OCI-LY3 (cell line): ENCODE results near the gene SH3BP2.

Experiments used
- CTCF ChIP-seq: fragments of 200-600, 300-600 bp; sonication (generic); IDR thresholded peaks from 2 replicates; pipeline ENCODE4 v1.5.1; 2014; ENCODE audit warnings: antibody characterized with exemption, low read length, low read depth
- EZH2phosphoT487 ChIP-seq: fragments of 200-600 bp; shearing (Covaris generic); IDR thresholded peaks from 2 replicates; pipeline ENCODE4 v1.6.1; 2018; ENCODE audit warnings: antibody characterized with exemption, mixed run types, low read depth

GRCh38 chr4:2811830-2812611, 19.1 kb downstream of the SH3BP2 start:
- TF ChIP-seq CTCF (no peak), EZH2phosphoT487 (no peak)
